ENCODE results near the gene PTTG1IP.

Gene PTTG1IP

DNA sequence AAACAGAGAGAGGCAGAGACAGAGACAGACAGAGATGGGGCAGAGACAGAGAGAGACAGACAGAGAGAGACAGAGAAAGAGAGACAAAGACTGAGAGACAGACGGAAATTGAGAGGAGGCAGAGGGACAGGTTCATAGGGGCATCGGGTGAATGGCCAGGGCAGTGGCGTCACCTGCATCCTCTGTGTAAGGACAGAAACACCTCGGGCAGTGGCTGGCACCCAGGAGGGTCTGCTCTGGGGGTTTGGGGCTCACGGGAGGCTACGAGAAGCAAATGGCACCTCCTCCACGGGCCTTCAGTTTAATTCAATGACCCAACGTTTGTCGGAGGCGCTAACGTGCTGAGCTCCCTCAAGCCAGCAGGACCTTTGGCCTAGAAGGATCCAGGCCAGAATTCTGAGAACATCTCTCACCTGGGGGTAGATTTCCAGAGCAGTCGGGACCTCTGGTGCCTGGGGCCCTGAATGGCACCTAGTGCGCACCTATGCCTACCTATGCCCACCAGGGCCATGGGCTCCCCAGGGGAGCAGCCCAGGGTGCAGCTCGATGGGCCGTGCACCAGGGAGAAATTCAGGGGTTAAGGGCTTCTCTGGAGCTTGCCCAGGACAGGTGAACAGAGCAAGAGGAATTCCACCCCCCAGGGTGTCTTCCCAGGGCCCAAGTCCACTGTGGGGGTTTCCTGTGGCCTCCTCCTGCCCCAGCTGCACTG is 20.6 kb upstream of the PTTG1IP start:
- no peak overlapping the region for H3K4me3 ChIP-seq (ENCODE audit: low read depth, low read length)
- TF ChIP-seq CTCF (IDR thresholded peaks at IDR 0.05; ENCODE audit: borderline replicate concordance, insufficient read depth, low read depth, low read length): no peak

DNA sequence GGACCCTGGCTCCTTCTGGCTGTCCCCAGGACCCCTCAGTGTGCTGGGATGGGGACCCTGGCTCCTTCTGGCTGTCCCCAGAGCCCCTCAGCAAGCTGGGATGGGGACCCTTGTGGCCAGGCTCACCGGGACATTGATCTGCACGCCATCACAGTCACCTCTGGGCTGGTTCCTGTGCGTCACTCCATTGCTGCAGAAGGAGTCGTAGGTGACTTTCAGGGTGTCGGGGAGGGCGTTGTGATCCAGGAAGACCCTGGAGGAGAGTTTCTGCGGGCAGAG is 19.7 kb upstream of the PTTG1IP start:
- H3K4me3 ChIP-seq (ENCODE audit: low read depth, low read length): no peak overlapping the region
- no peak for TF ChIP-seq CTCF (IDR thresholded peaks at IDR 0.05; ENCODE audit: borderline replicate concordance, insufficient read depth, low read depth, low read length)

GRCh38 chr21:44892536-44893277 is 19.2 kb upstream of the PTTG1IP start:
- TF ChIP-seq CTCF (IDR thresholded peaks at IDR 0.05; ENCODE audit: borderline replicate concordance, insufficient read depth, low read depth, low read length): peak; percentile 94
- H3K4me3 ChIP-seq (ENCODE audit: low read depth, low read length): no peak overlapping the region

- no peak overlapping the region for H3K4me3 ChIP-seq (ENCODE audit: low read depth, low read length)
- no peak for TF ChIP-seq CTCF (IDR thresholded peaks at IDR 0.05; ENCODE audit: borderline replicate concordance, insufficient read depth, low read depth, low read length)
These were observed 18.6 kb upstream of the PTTG1IP start for GRCh38 chr21:44892095-44892494.

- H3K4me3 ChIP-seq (ENCODE audit: low read depth, low read length): no peak overlapping the region
- TF ChIP-seq CTCF (IDR thresholded peaks at IDR 0.05; ENCODE audit: borderline replicate concordance, insufficient read depth, low read depth, low read length): no peak
These were observed 18.1 kb upstream of the PTTG1IP start for GRCh38 chr21:44891631-44892031.

GRCh38 chr21:44890961-44891541 is 17.6 kb upstream of the PTTG1IP start:
- H3K4me3 ChIP-seq (ENCODE audit: low read depth, low read length): no peak overlapping the region
- no peak for TF ChIP-seq CTCF (IDR thresholded peaks at IDR 0.05; ENCODE audit: borderline replicate concordance, insufficient read depth, low read depth, low read length)
